Lower leg skin (tissue), 4 donors: ENCODE data around the gene ABHD17C. TPM values are rescaled to one million over a fixed set of nuclear protein-coding genes. Genes with fewer than 3 reads are reported as not detected.

ENCODE experiments used
- DNase-seq, 2 donors: peaks; one replicate each; pipeline ENCODE4 v3.0.0-alpha.2; 2019; ENCODE audit warnings: low spot score in 2 of 2
- H3K4me3 ChIP-seq: fragments of 200-600 bp; sonication (generic); 2 replicates; pipeline ENCODE4 v1.5.1; 2017; ENCODE audit warnings: mild to moderate bottlenecking, low read depth; ENCODE audit not compliant: poor library complexity, severe bottlenecking
- CTCF ChIP-seq, 3 donors: fragments of 450-650 bp; IDR thresholded peaks; one replicate each; pipeline ENCODE4 v1.5.1; 2016; ENCODE audit warnings: antibody characterized with exemption in 3 of 3, mild to moderate bottlenecking in 3 of 3, moderate library complexity in 2 of 3
- POLR2A ChIP-seq, 2 donors: fragments of 450-650 bp; IDR thresholded peaks; one replicate each; pipeline ENCODE4 v1.6.1; 2016 to 2017; ENCODE audit warnings: antibody characterized with exemption in 2 of 2, mild to moderate bottlenecking in 1 of 2, moderate library complexity in 1 of 2
- WGBS, 2 donors: methylation state at CpG; one replicate each; pipeline ENCODE4 v1.1.5; 2018; 5-methylcytosine and 5-hydroxymethylcytosine counted together
- intact Hi-C: fragments of 100-400 bp; cut with DNase I; formaldehyde crosslinking; loops from one replicate; pipeline ENCODE4 v1.15.0; 2023; ENCODE audit warnings: low total_unique reads
- total RNA-seq, 4 donors: library from RNA; depleted of rRNA; stranded (reverse); fragments of >200 nt; gene quantifications; one replicate each; pipeline ENCODE4 v1.1.0, GENCODE V29; 2016

The ABHD17C gene
- total RNA-seq, 4 donors from 2014 or later, result 18.0 to 28.5 (median 26.2) TPM

GRCh38 chr15:80803580-80804525 is 108.7 kb downstream of the ABHD17C start:
- intact Hi-C loops, result no loop called here
- DNase-seq, result no peak
- H3K4me3 ChIP-seq, result no peak overlapping the region
- WGBS, 2 donors, result 82 to 88% methylated on average over 7 of the region's 7 CpGs
- no peak for TF ChIP-seq POLR2A (IDR thresholded peaks at IDR 0.05)
- TF ChIP-seq CTCF (IDR thresholded peaks at IDR 0.05), result no peak

GRCh38 chr15:80804970-80805495 is 109.9 kb downstream of the ABHD17C start:
- intact Hi-C loops, result no loop called here
- TF ChIP-seq POLR2A (IDR thresholded peaks at IDR 0.05) (no peak), CTCF (IDR thresholded peaks at IDR 0.05) (no peak)
- no peak for DNase-seq
- no peak overlapping the region for H3K4me3 ChIP-seq
- WGBS, 2 donors, result 39 to 57% methylated on average over 10 of the region's 10 CpGs

Other genes starting within 250 kb of the ABHD17C start
- 1 to 10 TPM; 3.4 to 9.7 (median 4.9) TPM for gene CEMIP, start 84.1 kb downstream of the ABHD17C start, total RNA-seq